GM20000 (cell line): Measurements from ENCODE around the gene MT1H.
"Not testable (repeated sequence)": the region's sequence is repeated elsewhere in the genome, so short reads cannot be mapped to it uniquely, and the experiment has no call there.

Experiments
- DNase-seq: peaks from one replicate; pipeline ENCODE4 v3.0.0; 2012; ENCODE audit warnings: low spot score
- TF ChIP-seq, protein P1 (sequence below): IDR thresholded peaks from 2 replicates; pipeline ENCODE4 v1.5.1; 2012; ENCODE audit warnings: mild to moderate bottlenecking, control low read depth; ENCODE audit errors: extremely low read depth, missing control alignments

MT1H gene

DNA sequence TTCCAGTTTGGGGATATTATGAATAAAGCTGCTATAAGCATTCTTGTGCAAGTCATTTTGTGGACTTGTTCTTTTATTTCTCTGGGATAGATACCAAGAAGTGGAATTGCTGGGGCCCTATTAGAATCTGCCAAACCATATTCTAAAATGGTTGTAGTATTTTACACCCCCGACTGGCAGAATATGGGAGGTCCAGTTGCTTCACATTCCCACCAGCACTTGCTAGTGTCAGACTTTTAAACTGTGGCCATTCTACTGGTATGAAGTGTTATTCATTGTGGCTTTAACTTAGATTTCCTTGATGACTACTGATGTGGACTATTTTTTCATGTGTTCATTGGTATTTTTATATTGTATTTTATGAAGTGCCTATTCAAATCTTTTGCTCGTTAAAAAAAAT is 42.2 kb downstream of the MT1H start:
- TF ChIP-seq, protein P1, sequence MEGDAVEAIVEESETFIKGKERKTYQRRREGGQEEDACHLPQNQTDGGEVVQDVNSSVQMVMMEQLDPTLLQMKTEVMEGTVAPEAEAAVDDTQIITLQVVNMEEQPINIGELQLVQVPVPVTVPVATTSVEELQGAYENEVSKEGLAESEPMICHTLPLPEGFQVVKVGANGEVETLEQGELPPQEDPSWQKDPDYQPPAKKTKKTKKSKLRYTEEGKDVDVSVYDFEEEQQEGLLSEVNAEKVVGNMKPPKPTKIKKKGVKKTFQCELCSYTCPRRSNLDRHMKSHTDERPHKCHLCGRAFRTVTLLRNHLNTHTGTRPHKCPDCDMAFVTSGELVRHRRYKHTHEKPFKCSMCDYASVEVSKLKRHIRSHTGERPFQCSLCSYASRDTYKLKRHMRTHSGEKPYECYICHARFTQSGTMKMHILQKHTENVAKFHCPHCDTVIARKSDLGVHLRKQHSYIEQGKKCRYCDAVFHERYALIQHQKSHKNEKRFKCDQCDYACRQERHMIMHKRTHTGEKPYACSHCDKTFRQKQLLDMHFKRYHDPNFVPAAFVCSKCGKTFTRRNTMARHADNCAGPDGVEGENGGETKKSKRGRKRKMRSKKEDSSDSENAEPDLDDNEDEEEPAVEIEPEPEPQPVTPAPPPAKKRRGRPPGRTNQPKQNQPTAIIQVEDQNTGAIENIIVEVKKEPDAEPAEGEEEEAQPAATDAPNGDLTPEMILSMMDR: no peak
- DNase-seq: no peak

DNA sequence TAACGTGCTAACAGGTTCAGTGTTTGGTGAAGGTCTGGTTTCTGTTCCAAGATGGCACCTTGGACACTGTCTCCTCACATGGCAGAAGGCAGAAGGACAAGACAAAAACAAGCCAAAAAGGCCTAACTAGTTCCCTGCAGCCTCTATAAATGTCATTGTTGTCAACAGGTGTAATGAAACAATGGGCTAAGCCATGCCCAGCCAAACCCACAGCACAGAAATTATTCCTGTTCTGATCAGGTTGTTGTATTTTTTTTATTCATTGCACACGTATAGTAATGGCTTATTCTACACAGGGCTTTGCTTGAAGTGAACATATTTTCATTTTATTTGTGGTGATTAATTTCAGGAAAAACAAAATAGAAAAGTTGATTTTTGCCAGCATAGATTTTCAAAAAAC is 44.2 kb downstream of the MT1H start:
- no peak for DNase-seq
- TF ChIP-seq, protein P1: no peak

DNA sequence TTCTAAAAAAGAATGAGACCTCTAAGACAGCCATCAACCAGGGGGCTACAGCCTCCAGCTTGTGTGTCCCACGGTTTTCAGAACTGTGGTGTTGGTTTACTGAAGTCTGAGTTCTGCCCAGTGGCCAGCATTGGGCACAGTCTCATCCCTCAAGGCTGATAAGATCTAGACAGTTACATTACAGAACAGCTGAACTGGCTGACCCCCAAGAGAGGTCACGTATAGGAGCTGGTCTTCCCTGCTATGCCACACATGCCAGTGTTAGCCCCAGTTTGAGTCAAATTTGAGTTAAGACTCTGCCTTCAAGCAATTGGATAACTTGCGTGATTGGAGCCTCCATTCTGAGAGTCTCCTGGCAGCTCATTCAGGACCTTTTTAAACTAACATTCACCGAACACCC is 45.5 kb downstream of the MT1H start:
- TF ChIP-seq, protein P1: no peak
- no peak for DNase-seq

DNA sequence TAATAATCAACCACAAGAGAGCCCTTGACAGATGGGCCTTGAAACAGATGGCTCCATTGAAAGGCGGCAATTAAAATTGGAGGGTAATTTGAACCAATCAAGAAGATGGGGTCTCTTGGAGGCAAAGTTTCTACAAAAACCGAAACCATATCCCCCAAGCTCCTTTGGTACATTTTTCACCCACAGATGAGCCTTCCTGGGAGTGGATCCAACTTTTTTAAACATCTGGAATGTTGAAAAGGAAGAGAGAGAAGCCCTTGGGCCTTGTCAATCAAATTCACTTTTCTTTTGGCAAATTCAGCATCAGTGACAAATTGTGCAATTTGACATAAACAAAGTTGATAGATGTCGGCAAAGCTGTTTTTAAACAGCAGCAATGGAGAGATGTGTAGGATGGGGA is 47.1 kb downstream of the MT1H start:
- TF ChIP-seq, protein P1: no peak
- no peak for DNase-seq

DNA sequence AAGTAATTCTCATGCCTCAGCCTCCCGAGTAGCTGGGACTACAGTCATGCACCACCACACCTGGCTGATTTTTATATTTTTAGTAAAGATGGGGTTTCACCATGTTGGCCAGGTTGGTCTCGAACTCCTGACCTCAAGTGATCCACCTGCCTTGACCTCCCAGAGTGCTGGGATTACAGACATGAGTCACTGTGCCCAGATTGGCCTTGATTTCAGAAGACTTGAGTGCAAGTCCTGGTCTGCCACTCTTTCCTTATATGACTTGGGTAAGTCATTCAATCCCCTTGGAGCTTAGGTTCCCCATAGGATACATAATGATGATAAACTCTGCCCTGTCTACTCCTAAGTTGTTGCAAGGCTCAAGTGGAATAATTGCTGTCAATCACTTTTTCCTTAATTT is 47.9 kb downstream of the MT1H start:
- not testable (repeated sequence) for DNase-seq
